Stimulated activated naive CD8-positive, alpha-beta T cell treated with anti-CD3 and anti-CD28 coated beads, Interleukin-15, Interleukin-2, amounts not matched to agents 100 ng/mL and 50 ng/mL, for 24 hours (primary cell): Measurements from ENCODE around the gene DDX41.
A peak's percentile ranks its signal among the peaks of the same experiment; 100 is the strongest.
"Not testable (repeated sequence)": the region's sequence is repeated elsewhere in the genome, so short reads cannot be mapped to it uniquely, and the experiment has no call there.

Experiments used
- H3K27ac Mint-ChIP-seq: one replicate; pipeline ENCODE4 v1.8.0; 2021; ENCODE audit warnings: mild to moderate bottlenecking, mixed read lengths
- H3K27me3 Mint-ChIP-seq: one replicate; pipeline ENCODE4 v1.8.0; 2021; ENCODE audit warnings: mixed read lengths
- H3K36me3 Mint-ChIP-seq: one replicate; pipeline ENCODE4 v1.8.0; 2021; ENCODE audit warnings: low read depth, mixed read lengths
- H3K4me1 Mint-ChIP-seq: one replicate; pipeline ENCODE4 v1.8.0; 2021; ENCODE audit warnings: low read depth, mixed read lengths
- H3K4me3 Mint-ChIP-seq: one replicate; pipeline ENCODE4 v1.8.0; 2021; ENCODE audit warnings: mild to moderate bottlenecking, mixed read lengths
- H3K9me3 Mint-ChIP-seq: one replicate; pipeline ENCODE4 v1.8.0; 2021; ENCODE audit warnings: mixed read lengths

Gene DDX41

GRCh38 chr5:177490992-177491391 lies 25.8 kb downstream of the DDX41 start:
- no peaks in the 10 kb centered on the region for H3K27me3 Mint-ChIP-seq
- H3K27ac Mint-ChIP-seq, result no peak overlapping the region
- H3K36me3 Mint-ChIP-seq, result peaks cover 30% of the 10 kb centered on the region
- H3K4me1 Mint-ChIP-seq, result peaks cover 28% of the 10 kb centered on the region
- no peak overlapping the region for H3K4me3 Mint-ChIP-seq
- no peaks in the 10 kb centered on the region for H3K9me3 Mint-ChIP-seq

- no peaks in the 10 kb centered on the region for H3K27me3 Mint-ChIP-seq
- H3K9me3 Mint-ChIP-seq, result no peaks in the 10 kb centered on the region
- peaks cover 23% of the 10 kb centered on the region for H3K4me1 Mint-ChIP-seq
- peaks cover 30% of the 10 kb centered on the region for H3K36me3 Mint-ChIP-seq
- no peak overlapping the region for H3K27ac Mint-ChIP-seq
- H3K4me3 Mint-ChIP-seq, result no peak overlapping the region
Observed at GRCh38 chr5:177490311-177490991, 26.3 kb downstream of the DDX41 start.

- no peaks in the 10 kb centered on the region for H3K9me3 Mint-ChIP-seq
- H3K36me3 Mint-ChIP-seq, result peaks cover 30% of the 10 kb centered on the region
- no peaks in the 10 kb centered on the region for H3K27me3 Mint-ChIP-seq
- no peak overlapping the region for H3K27ac Mint-ChIP-seq
- no peak overlapping the region for H3K4me3 Mint-ChIP-seq
- H3K4me1 Mint-ChIP-seq, result peaks cover 10% of the 10 kb centered on the region
Observed at GRCh38 chr5:177489119-177489716, 27.5 kb downstream of the DDX41 start.

GRCh38 chr5:177487975-177488374 lies 28.8 kb downstream of the DDX41 start:
- Mint-ChIP-seq H3K27me3 (no peaks in the 10 kb centered on the region), H3K36me3 (peaks cover 23% of the 10 kb centered on the region), H3K9me3 (no peaks in the 10 kb centered on the region), H3K4me3 (no peak overlapping the region), H3K27ac (no peak overlapping the region), H3K4me1 (no peaks in the 10 kb centered on the region)

- Mint-ChIP-seq H3K27ac (no peak overlapping the region), H3K27me3 (no peaks in the 10 kb centered on the region), H3K4me3 (no peak overlapping the region), H3K4me1 (no peaks in the 10 kb centered on the region), H3K36me3 (peaks cover 18% of the 10 kb centered on the region), H3K9me3 (no peaks in the 10 kb centered on the region)
Observed at GRCh38 chr5:177487144-177487543, 29.6 kb downstream of the DDX41 start.

- no peaks in the 10 kb centered on the region for H3K4me1 Mint-ChIP-seq
- no peak overlapping the region for H3K27ac Mint-ChIP-seq
- no peak overlapping the region for H3K4me3 Mint-ChIP-seq
- no peaks in the 10 kb centered on the region for H3K27me3 Mint-ChIP-seq
- H3K9me3 Mint-ChIP-seq, result no peaks in the 10 kb centered on the region
- peaks cover 16% of the 10 kb centered on the region for H3K36me3 Mint-ChIP-seq
Observed at GRCh38 chr5:177486256-177486655, 30.5 kb downstream of the DDX41 start.

GRCh38 chr5:177485753-177486152 lies 31.0 kb downstream of the DDX41 start:
- H3K4me1 Mint-ChIP-seq, result not testable (repeated sequence)

GRCh38 chr5:177484902-177485549 lies 31.7 kb downstream of the DDX41 start:
- Mint-ChIP-seq H3K9me3 (no peaks in the 10 kb centered on the region), H3K4me3 (no peak overlapping the region), H3K27ac (no peak overlapping the region), H3K4me1 (peaks cover 3% of the 10 kb centered on the region), H3K27me3 (no peaks in the 10 kb centered on the region), H3K36me3 (peaks cover 12% of the 10 kb centered on the region)

More at GRCh38 chr5:177485753-177486152, 31.0 kb downstream of the DDX41 start:
- not testable (repeated sequence) for H3K27ac Mint-ChIP-seq, H3K9me3 Mint-ChIP-seq, H3K27me3 Mint-ChIP-seq, H3K4me3 Mint-ChIP-seq
- H3K36me3 Mint-ChIP-seq, result peaks cover 14% of the 10 kb centered on the region

- peaks cover 10% of the 10 kb centered on the region for H3K36me3 Mint-ChIP-seq
- no peaks in the 10 kb centered on the region for H3K9me3 Mint-ChIP-seq
- H3K4me1 Mint-ChIP-seq, result peaks cover 11% of the 10 kb centered on the region
- no peak overlapping the region for H3K4me3 Mint-ChIP-seq
- no peak overlapping the region for H3K27ac Mint-ChIP-seq
- no peaks in the 10 kb centered on the region for H3K27me3 Mint-ChIP-seq
Observed at GRCh38 chr5:177483994-177484901, 32.5 kb downstream of the DDX41 start.

GRCh38 chr5:177483042-177483441 lies 33.7 kb downstream of the DDX41 start:
- peaks cover 10% of the 10 kb centered on the region for H3K36me3 Mint-ChIP-seq
- peaks cover 23% of the 10 kb centered on the region for H3K4me1 Mint-ChIP-seq
- H3K27me3 Mint-ChIP-seq, result no peaks in the 10 kb centered on the region
- no peak overlapping the region for H3K4me3 Mint-ChIP-seq
- no peak overlapping the region for H3K27ac Mint-ChIP-seq
- no peaks in the 10 kb centered on the region for H3K9me3 Mint-ChIP-seq

GRCh38 chr5:177482359-177482795 lies 34.4 kb downstream of the DDX41 start:
- Mint-ChIP-seq H3K4me3 (no peak overlapping the region), H3K36me3 (peaks cover 8% of the 10 kb centered on the region), H3K9me3 (no peaks in the 10 kb centered on the region), H3K27ac (no peak overlapping the region), H3K4me1 (peaks cover 29% of the 10 kb centered on the region), H3K27me3 (no peaks in the 10 kb centered on the region)

GRCh38 chr5:177479774-177480173 lies 37.0 kb downstream of the DDX41 start:
- Mint-ChIP-seq H3K9me3 (no peaks in the 10 kb centered on the region), H3K27me3 (no peaks in the 10 kb centered on the region), H3K27ac (peak overlapping the region; percentile 98), H3K4me1 (peaks cover 48% of the 10 kb centered on the region), H3K4me3 (no peak overlapping the region), H3K36me3 (no peaks in the 10 kb centered on the region)

GRCh38 chr5:177478711-177479646 lies 37.8 kb downstream of the DDX41 start:
- H3K36me3 Mint-ChIP-seq, result no peaks in the 10 kb centered on the region
- peak overlapping the region; percentile 98 for H3K27ac Mint-ChIP-seq
- peak overlapping the region; percentile 52 for H3K4me3 Mint-ChIP-seq
- no peaks in the 10 kb centered on the region for H3K27me3 Mint-ChIP-seq
- H3K4me1 Mint-ChIP-seq, result peaks cover 56% of the 10 kb centered on the region
- H3K9me3 Mint-ChIP-seq, result no peaks in the 10 kb centered on the region
